ENCODE measurements around the gene SMYD3. TPM values are rescaled to one million over a fixed set of nuclear protein-coding genes. Genes with fewer than 3 reads are reported as not detected.

Gene SMYD3
- total RNA-seq (25.2 and 30.8 TPM in 2 replicates), polyA plus RNA-seq (48.3 and 68.5 TPM in 2 replicates)

DNA sequence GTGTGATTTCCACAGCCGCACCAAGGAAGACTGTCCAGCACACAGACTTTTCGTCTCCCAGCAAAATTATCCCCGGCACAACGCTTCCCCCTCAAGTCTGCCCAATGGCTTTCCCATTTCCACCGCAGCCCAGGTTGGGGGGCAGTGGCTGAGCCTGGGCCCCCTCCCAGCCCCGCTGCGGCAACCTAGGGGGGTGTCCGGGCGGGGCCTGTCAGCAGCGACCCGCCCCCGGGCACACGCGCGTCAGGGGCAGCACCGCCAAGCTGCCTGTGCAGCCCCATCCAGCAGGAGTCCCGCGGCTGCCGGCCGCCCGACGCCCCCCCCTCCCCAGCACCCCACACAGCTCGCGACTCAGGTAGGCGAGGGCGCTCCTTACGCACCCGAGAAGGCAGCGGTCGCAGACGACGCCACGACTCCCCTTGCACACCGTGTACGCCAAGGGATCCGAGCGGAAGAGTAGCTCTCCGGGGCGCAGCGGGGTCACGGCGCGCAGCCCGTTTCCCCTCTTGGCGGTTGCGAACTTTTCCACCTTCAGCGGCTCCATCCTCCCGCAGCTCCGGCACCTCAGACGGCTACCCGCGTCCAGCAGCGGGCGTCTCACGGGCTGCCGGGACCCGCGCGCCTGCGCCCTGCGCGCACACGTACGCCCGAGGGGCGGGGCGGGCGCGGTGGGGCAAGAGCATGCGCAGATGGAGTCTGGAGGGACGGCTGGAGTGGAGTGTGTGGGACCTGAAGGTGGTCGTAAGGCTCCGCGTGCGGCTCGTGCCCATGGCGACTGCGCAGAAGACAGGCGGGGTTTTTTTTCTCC, at the start of gene SMYD3:
TSS of gene SMYD3 (minus strand) at position 606 of the 808 bp plus-strand sequence.
- no peaks in the 10 kb centered on the region for H3K36me3 ChIP-seq (replicated peaks; ENCODE audit: insufficient read depth, low read depth)
- DNase-seq (ENCODE audit: low spot score), result peak; percentile 93
- TF ChIP-seq EZH2 (IDR thresholded peaks at IDR 0.05; ENCODE audit: borderline replicate concordance) (no peak), CTCF (IDR thresholded peaks at IDR 0.05; ENCODE audit: poor library complexity) (peak; percentile 15)
- H3K4me3 ChIP-seq, result peak within 1 kb of the TSS; percentile 86
- WGBS (ENCODE audit: low lambda C conversion rate, missing lambda C conversion rate), result under 1% methylated on average over 77 of the region's 79 CpGs
- H3K9me2 ChIP-seq (replicated peaks; ENCODE audit: insufficient read depth), result no peaks in the 10 kb centered on the region
- no peaks in the 10 kb centered on the region for H3K4me1 ChIP-seq (ENCODE audit: insufficient read depth)
- H3K9me3 ChIP-seq (ENCODE audit: low read depth), result no peaks in the 10 kb centered on the region
- no peaks in the 10 kb centered on the region for H3K27me3 ChIP-seq
- H2AFZ ChIP-seq, result peak within 1 kb of the TSS; percentile 98
- H3K4me2 ChIP-seq, result peak within 1 kb of the TSS; percentile 98
- H4K20me1 ChIP-seq (ENCODE audit: insufficient read depth, poor library complexity, severe bottlenecking), result no peaks in the 10 kb centered on the region
- H3K27ac ChIP-seq, result no peak within 1 kb of the TSS
- H3K79me2 ChIP-seq, result peaks cover 20% of the 10 kb centered on the region

GRCh38 chr1:246554201-246554600, 47.1 kb upstream of the SMYD3 start:
- TF ChIP-seq CTCF (IDR thresholded peaks at IDR 0.05; ENCODE audit: poor library complexity) (no peak), EZH2phosphoT487 (IDR thresholded peaks at IDR 0.05; ENCODE audit: low read depth, severe bottlenecking, unreplicated experiment) (no peak), EZH2 (IDR thresholded peaks at IDR 0.05; ENCODE audit: borderline replicate concordance) (no peak)
- Histone ChIP-seq H3K27ac (no peak overlapping the region), H3K9me2 (replicated peaks; ENCODE audit: insufficient read depth) (no peaks in the 10 kb centered on the region), H3K36me3 (replicated peaks; ENCODE audit: insufficient read depth, low read depth) (no peaks in the 10 kb centered on the region), H3K9me3 (ENCODE audit: low read depth) (no peaks in the 10 kb centered on the region), H3K4me1 (ENCODE audit: insufficient read depth) (no peaks in the 10 kb centered on the region), H2AFZ (no peak overlapping the region), H3K4me3 (no peak overlapping the region), H3K79me2 (peaks cover 14% of the 10 kb centered on the region), H3K4me2 (no peak overlapping the region), H4K20me1 (ENCODE audit: insufficient read depth, poor library complexity, severe bottlenecking) (no peaks in the 10 kb centered on the region), H3K27me3 (no peaks in the 10 kb centered on the region)
- no peak for DNase-seq (ENCODE audit: low spot score)
- 97% methylated on average over 16 of the region's 16 CpGs for WGBS (ENCODE audit: low lambda C conversion rate, missing lambda C conversion rate)

- H3K9me3 ChIP-seq (ENCODE audit: low read depth), result no peaks in the 10 kb centered on the region
- H3K4me1 ChIP-seq (ENCODE audit: insufficient read depth), result no peaks in the 10 kb centered on the region
- H3K36me3 ChIP-seq (replicated peaks; ENCODE audit: insufficient read depth, low read depth), result no peaks in the 10 kb centered on the region
- H3K27ac ChIP-seq, result no peak overlapping the region
- no peak overlapping the region for H2AFZ ChIP-seq
- no peaks in the 10 kb centered on the region for H3K9me2 ChIP-seq (replicated peaks; ENCODE audit: insufficient read depth)
- no peak for DNase-seq (ENCODE audit: low spot score)
- H3K4me2 ChIP-seq, result no peak overlapping the region
- no peaks in the 10 kb centered on the region for H4K20me1 ChIP-seq (ENCODE audit: insufficient read depth, poor library complexity, severe bottlenecking)
- 81% methylated on average over 6 of the region's 6 CpGs for WGBS (ENCODE audit: low lambda C conversion rate, missing lambda C conversion rate)
- H3K79me2 ChIP-seq, result peaks cover 4% of the 10 kb centered on the region
- no peaks in the 10 kb centered on the region for H3K27me3 ChIP-seq
- TF ChIP-seq CTCF (IDR thresholded peaks at IDR 0.05; ENCODE audit: poor library complexity), result no peak
- TF ChIP-seq EZH2phosphoT487 (IDR thresholded peaks at IDR 0.05; ENCODE audit: low read depth, severe bottlenecking, unreplicated experiment), result no peak
- no peak for TF ChIP-seq EZH2 (IDR thresholded peaks at IDR 0.05; ENCODE audit: borderline replicate concordance)
- H3K4me3 ChIP-seq, result no peak overlapping the region
These were observed 45.0 kb upstream of the SMYD3 start for GRCh38 chr1:246552110-246552509.

All from hepatocyte (in vitro differentiated cells).